GM13976 (cell line): ENCODE data around the gene HBS1L.

ENCODE experiments used
- DNase-seq: peaks from one replicate; pipeline ENCODE4 v3.0.0; 2012; ENCODE audit warnings: low spot score
- CTCF ChIP-seq: IDR thresholded peaks from 2 replicates; pipeline ENCODE4 v1.5.1; 2012; ENCODE audit warnings: borderline replicate concordance, mild to moderate bottlenecking; ENCODE audit not compliant: insufficient read depth; ENCODE audit errors: extremely low read depth, missing control alignments, control extremely low read depth
- in situ Hi-C: fragments of 300-500 bp; cut with MboI; formaldehyde crosslinking; loops from one replicate; pipeline ENCODE4 v1.12.0; 2022; ENCODE audit warnings: low sequenced_read_pairs, mixed read lengths, inconsistent platforms; ENCODE audit not compliant: unreplicated experiment

HBS1L gene

DNA sequence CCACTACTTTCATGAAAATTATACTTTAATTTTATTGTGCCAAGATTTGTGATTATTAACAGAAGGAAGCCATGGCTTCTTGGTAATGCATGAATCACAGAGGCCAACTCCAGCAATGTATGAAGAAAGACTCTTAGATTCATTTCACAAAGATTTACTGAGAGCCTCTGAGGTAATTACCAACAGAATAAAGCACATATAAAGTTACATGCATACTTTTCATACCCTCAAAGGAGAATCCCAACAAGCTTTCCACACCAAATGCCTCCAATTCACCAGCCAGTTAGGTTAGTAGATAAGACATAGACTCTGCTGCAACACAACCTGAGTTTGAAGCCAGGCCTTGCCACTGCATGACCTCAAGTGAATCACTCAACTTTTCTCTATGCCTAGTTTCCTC lies 41.9 kb downstream of the HBS1L start:
- in situ Hi-C loops = loop anchor here (25.0 kb wide), 1 partner anchor 425 kb away; no protein-coding TSS in a partner anchor
- TF ChIP-seq CTCF = no peak
- DNase-seq = no peak

DNA sequence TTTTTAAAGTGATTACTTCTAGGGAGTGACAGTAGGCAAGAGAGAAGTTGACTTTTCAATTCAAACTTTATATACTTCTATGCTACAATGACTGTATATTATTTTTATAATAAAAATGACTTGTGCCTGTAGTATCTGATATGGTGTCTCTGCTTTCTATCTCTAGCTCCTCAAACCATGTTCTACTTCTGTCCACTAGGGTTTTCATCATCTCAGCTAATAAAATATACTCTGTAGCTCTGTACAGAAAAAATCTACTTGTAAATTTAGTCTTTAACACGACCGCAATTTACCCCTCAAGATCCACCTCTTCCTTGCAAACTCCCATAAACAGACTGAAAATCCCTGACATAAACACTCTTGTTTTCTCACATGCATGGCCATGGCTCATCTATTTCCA lies 42.3 kb downstream of the HBS1L start:
- DNase-seq = no peak
- in situ Hi-C loops = loop anchor here (25.0 kb wide), 1 partner anchor 425 kb away; no protein-coding TSS in a partner anchor
- no peak for TF ChIP-seq CTCF

- in situ Hi-C loops = loop anchor here (25.0 kb wide), 1 partner anchor 428 kb away; no protein-coding TSS in a partner anchor
- peak; percentile 16 for DNase-seq
- no peak for TF ChIP-seq CTCF
Measured at GRCh38 chr6:135008941-135009290, 45.7 kb downstream of the HBS1L start.

GRCh38 chr6:135008072-135008940 lies 46.3 kb downstream of the HBS1L start:
- TF ChIP-seq CTCF = no peak
- in situ Hi-C loops = loop anchor here (25.0 kb wide), 1 partner anchor 429 kb away; no protein-coding TSS in a partner anchor
- peak; percentile 46 for DNase-seq

GRCh38 chr6:135006386-135006914 lies 48.2 kb downstream of the HBS1L start:
- in situ Hi-C loops = loop anchor here (25.0 kb wide), 1 partner anchor 431 kb away; no protein-coding TSS in a partner anchor
- DNase-seq = no peak
- no peak for TF ChIP-seq CTCF

- no peak for TF ChIP-seq CTCF
- in situ Hi-C loops = loop anchor here (25.0 kb wide), 1 partner anchor 433 kb away; no protein-coding TSS in a partner anchor
- DNase-seq = no peak
Measured at GRCh38 chr6:135004399-135004798, 50.2 kb downstream of the HBS1L start.
